ENCODE measurements around the gene VPS45.
A peak's percentile ranks its signal among the peaks of the same experiment; 100 is the strongest.

VPS45 gene

DNA sequence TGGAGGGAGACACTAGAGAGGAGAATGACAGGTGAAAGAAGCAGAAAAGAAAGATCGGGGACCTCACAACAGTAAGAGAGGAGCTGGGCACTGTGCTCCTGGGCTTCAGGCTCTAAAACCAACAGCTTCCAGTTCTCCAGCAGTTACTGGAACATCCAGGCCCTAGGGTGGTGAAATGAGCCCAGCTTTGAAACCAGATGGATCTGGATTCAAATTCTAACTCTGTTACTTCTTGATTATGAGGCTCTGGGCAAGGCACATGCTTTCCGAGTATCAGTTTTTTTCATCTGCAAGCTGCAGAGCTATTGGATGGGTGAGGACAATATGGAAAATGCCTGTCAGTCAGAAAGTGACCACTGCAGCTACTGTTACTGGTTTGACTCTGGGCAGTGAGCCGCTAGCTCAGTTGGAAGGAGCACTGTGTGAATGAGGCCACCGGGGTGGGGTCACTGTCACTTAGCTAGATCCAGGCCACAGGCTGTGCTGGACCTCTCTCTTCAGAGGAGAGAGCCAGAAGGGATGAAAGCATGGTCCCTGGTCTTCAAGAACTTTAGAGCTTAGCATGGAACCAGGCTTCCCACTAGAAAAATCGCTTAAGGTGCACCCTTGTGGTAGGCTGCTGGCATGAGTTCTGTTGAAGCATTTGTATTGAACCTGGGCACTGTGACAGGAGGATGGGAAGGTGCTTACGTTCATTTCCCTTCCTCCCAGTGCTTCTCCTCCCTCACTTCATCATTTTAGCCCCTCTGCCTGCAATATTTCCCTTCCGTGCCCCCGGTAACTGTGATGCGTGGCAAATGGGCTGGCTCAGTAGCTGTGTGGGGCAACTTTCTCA is 94.4 kb downstream of the VPS45 start:
- no peak overlapping the region for H3K27ac ChIP-seq
- TF ChIP-seq CTCF (conservative IDR thresholded peaks at IDR 0.05), result no peak

GRCh38 chr1:150162582-150162861 is 94.9 kb downstream of the VPS45 start:
- no peak for TF ChIP-seq CTCF (conservative IDR thresholded peaks at IDR 0.05)
- H3K27ac ChIP-seq, result no peak overlapping the region

DNA sequence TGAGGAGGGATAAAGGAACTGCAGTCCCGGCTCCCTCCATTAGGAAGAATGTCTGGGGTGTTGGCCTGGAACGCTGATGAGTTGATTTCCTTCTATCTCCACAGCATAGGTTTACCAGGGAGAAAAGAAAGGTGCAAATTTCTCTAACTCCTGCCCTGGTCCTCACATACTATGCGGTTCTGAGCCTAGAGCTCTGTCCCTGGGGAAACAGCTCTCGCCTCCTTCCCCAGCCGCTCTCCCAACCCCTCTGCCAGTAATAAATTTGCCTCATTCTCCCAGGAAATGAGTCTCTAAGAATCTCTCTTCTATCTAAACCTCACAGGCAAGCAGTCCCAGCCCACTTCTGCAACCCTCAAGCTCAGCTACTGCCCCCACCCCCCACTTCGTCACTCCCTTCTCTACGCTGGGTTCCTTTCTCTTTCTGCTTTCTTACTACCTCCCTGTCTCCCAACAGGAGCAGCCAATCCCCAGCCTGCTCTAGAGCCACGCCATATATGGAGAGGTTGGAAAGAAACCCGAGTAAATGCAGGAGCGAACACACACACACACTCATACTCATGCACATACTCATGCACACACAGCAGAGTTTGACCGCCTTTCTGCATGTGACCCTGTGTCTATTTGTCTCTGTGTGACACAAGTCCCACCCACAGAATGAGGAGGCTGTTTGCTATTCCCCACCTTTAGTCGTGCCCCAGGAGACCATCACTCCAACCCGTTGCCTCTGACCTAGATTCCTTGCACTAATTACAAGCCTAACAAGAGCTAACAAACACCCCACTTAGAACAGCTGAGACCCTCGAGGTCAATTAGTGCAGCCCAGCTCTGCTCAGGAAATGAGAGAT is 95.5 kb downstream of the VPS45 start:
- no peak for TF ChIP-seq CTCF (conservative IDR thresholded peaks at IDR 0.05)
- H3K27ac ChIP-seq, result no peak overlapping the region

- no peak for TF ChIP-seq CTCF (conservative IDR thresholded peaks at IDR 0.05)
- H3K27ac ChIP-seq, result no peak overlapping the region
Observed at GRCh38 chr1:150164224-150164623, 96.6 kb downstream of the VPS45 start.

- H3K27ac ChIP-seq, result no peak overlapping the region
- no peak for TF ChIP-seq CTCF (conservative IDR thresholded peaks at IDR 0.05)
Observed at GRCh38 chr1:150164779-150165178, 97.2 kb downstream of the VPS45 start.

DNA sequence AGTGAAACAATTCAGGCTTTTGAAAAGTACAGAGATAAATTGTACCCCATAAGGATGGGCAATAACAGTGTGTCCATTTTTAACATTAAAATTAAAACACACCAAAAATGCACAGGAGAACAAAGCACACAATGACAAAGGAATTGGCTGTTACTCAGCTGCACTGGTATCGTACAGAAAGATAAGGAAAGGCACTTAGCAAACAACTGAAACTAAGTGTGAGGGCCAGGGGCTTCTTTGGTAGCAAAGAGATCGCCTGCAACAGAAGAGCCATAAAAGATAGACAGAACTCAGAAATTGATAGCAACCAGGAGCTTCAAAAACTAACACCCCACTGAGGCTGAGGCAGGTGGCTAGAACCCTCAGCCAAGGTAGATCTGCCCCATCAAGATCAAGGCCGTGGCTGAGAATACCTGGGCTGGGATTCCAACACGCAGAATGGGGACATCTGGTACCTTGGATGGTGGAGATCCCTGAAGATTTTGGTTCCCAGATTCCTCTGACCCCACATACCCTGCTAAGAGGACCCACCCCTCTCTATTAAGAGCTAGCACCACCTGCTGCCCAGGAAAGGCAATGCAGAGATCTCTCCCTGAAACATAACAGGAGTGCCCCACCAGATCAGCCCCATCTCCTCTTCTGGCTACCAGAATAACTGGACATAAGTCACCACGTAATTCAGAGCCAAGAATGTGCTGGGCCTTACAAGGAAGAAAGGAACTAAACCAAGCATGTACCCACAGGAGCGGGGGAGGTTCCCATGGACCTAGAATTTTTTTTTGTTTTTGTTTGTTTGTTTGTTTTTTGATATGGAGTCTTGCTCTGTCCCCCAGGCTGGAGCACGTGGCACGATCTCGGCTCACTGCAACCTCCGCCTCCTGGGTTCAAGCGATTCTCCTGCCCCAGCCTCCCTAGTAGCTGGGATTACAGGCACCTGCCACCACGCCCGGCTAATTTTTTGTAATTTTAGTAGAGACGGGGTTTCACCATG is 98.3 kb downstream of the VPS45 start:
- TF ChIP-seq CTCF (conservative IDR thresholded peaks at IDR 0.05), result peak; percentile 67
- H3K27ac ChIP-seq, result no peak overlapping the region

Data from VCaP (cell line).